Right atrium auricular region (tissue), 2 donors: ENCODE results near the gene LDLR. TPM values are rescaled to one million over a fixed set of nuclear protein-coding genes. Genes with fewer than 3 reads are reported as not detected.
"Not testable (repeated sequence)": the region's sequence is repeated elsewhere in the genome, so short reads cannot be mapped to it uniquely, and the experiment has no call there.

ENCODE experiments used
- DNase-seq: peaks from one replicate; pipeline ENCODE4 v3.0.0-alpha.2; 2019; ENCODE audit warnings: low spot score
- H3K27ac ChIP-seq, 2 donors: fragments of 200-600 bp; sonication (generic); 1 replicate in 1 of 2; 2 replicates in 1 of 2; pipeline ENCODE4 v1.5.1; 2016 to 2019
- H3K27me3 ChIP-seq, 2 donors: fragments of 200-600 bp; sonication (generic); one replicate each; pipeline versions ENCODE4 v1.5.1 to v1.6.0; 2017 to 2019
- H3K36me3 ChIP-seq: fragments of 200-600 bp; sonication (generic); one replicate; pipeline ENCODE4 v1.5.1; 2016
- H3K4me1 ChIP-seq, 2 donors: fragments of 200-600 bp; sonication (generic); one replicate each; pipeline versions ENCODE4 v1.5.1 to v1.6.0; 2017 to 2019
- H3K4me3 ChIP-seq, 2 donors: fragments of 200-600 bp; sonication (generic); 1 replicate in 1 of 2; 2 replicates in 1 of 2; pipeline ENCODE4 v1.5.1; 2017 to 2019; ENCODE audit warnings: mild to moderate bottlenecking in 1 of 2, moderate library complexity in 1 of 2
- H3K9me3 ChIP-seq, 2 donors: fragments of 200-600 bp; sonication (generic); one replicate each; pipeline ENCODE4 v1.5.1; 2019
- total RNA-seq, 2 donors: library from RNA; depleted of rRNA; stranded (reverse); fragments of >200 nt; gene quantifications; one replicate each; pipeline ENCODE4 v1.1.0, GENCODE V29; 2016
- TF ChIP-seq, protein P1 (sequence below), 2 donors: fragments of 200-600 bp; sonication (generic); IDR thresholded peaks; one replicate each; pipeline ENCODE4 v1.5.1; 2019; ENCODE audit warnings: antibody characterized with exemption in 2 of 2

Gene LDLR
- total RNA-seq, 2 donors from 2014 or later, result 13.8 to 15.9 TPM

DNA sequence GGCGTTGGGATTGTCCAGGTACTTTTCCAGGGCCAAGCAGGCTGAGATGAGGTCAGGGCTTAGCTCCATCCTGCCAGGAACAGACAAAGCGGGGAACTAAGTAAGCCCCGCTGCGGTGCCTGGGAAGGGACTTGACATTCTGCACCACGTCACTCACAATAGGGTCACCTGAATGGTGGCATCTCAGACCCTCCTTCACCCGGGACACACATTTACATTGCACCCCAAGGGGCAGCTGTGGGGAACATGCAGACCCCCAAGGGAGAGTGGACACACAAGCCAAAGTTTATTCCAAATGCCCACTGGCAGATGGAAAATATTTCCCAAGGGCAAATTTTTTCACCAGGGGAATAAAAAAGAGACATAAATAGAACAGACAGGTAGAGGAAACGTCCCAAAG lies 86.7 kb downstream of the LDLR start:
- no peaks in the 10 kb centered on the region for H3K27me3 ChIP-seq
- H3K9me3 ChIP-seq, result no peaks in the 10 kb centered on the region
- no peak overlapping the region for H3K27ac ChIP-seq
- H3K4me3 ChIP-seq, result no peak overlapping the region
- no peak for DNase-seq
- H3K36me3 ChIP-seq, result peaks cover 83% of the 10 kb centered on the region
- TF ChIP-seq, protein P1, sequence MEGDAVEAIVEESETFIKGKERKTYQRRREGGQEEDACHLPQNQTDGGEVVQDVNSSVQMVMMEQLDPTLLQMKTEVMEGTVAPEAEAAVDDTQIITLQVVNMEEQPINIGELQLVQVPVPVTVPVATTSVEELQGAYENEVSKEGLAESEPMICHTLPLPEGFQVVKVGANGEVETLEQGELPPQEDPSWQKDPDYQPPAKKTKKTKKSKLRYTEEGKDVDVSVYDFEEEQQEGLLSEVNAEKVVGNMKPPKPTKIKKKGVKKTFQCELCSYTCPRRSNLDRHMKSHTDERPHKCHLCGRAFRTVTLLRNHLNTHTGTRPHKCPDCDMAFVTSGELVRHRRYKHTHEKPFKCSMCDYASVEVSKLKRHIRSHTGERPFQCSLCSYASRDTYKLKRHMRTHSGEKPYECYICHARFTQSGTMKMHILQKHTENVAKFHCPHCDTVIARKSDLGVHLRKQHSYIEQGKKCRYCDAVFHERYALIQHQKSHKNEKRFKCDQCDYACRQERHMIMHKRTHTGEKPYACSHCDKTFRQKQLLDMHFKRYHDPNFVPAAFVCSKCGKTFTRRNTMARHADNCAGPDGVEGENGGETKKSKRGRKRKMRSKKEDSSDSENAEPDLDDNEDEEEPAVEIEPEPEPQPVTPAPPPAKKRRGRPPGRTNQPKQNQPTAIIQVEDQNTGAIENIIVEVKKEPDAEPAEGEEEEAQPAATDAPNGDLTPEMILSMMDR (IDR thresholded peaks at IDR 0.05), result no peak
- H3K4me1 ChIP-seq, result peaks cover 0 to 25% of the 10 kb centered on the region in 2 donors

DNA sequence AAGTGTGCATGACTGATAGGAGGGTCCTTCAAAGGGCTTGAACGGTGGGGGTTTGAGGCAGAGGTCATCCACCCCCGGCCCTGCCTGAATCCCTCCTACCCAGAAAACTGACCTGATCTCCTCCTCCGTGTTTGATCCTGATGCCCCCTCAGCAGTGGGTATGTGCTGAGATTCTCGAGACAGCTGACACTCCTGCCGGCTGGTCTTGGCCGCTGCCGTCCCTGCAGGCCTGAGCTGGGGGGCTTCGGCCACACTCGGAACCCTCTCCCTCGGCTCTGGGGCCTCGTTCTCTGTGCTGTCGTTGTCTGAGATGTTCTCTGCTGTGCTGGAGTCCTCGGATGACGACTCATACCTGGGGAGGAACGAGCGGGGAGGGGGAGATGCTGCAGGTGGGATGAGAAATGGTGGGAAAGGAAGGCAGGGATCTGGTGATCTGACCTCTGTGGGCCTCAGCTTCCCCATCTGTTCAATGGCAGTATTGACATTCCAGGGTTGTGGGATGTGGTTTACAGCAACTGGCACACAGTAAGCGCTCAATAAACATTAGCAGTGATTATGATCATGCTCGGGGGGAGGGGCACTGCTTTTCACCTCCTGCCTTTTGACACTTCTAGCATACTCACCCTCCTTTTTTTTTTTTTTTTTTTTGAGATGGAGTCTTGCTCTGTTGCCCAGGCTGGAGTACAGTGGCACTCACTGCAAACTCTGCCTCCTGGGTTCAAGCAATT lies 87.4 kb downstream of the LDLR start:
- Histone ChIP-seq H3K4me1 (peaks cover 0 to 25% of the 10 kb centered on the region in 2 donors), H3K4me3 (no peak overlapping the region), H3K27ac (no peak overlapping the region)

DNA sequence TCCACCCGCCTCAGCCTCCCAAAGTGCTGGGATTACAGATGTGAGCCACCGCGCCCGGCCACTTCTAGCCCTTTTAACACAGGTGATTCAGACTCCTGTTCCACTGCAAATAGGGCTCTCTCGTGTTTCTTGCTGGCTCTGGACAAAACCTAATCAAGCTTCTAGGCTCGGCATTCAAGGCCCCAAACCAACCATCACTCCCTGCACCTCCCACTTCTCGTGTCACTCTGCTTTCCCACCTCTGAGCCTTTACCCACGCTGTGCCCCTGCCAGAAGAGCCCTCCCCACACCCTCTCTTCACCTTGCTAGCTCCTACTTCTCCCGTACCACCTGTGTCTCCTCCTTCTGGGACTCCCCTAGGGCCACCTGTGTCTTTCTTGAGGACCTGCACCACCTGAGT lies 88.3 kb downstream of the LDLR start:
- H3K27me3 ChIP-seq, result no peaks in the 10 kb centered on the region
- peaks cover 72% of the 10 kb centered on the region for H3K36me3 ChIP-seq
- H3K4me1 ChIP-seq, result peaks cover 0 to 25% of the 10 kb centered on the region in 2 donors
- TF ChIP-seq, protein P1 (IDR thresholded peaks at IDR 0.05), result no peak
- no peaks in the 10 kb centered on the region for H3K9me3 ChIP-seq
- no peak overlapping the region for H3K27ac ChIP-seq
- no peak overlapping the region for H3K4me3 ChIP-seq
- no peak for DNase-seq

More for the DNA sequence above, 87.4 kb downstream of the LDLR start:
- TF ChIP-seq, protein P1 (IDR thresholded peaks at IDR 0.05), result no peak
- H3K27me3 ChIP-seq, result no peaks in the 10 kb centered on the region
- H3K9me3 ChIP-seq, result no peaks in the 10 kb centered on the region
- H3K36me3 ChIP-seq, result peaks cover 77% of the 10 kb centered on the region
- no peak for DNase-seq

DNA sequence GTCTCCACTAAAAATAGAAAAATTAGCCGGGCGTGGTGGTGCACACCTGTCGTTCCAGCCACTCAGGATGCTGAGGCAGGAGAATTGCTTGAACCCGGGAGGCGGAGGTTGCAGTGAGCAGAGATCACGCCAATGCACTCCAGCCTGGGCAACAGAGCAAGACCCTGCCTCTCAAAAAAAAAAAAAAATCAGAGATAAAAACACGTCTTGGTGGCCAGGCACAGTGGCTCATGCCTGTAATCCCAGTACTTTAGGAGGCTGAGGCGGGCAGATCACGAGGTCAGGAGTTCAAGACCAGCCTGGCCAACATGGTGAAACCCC lies 89.8 kb downstream of the LDLR start:
- Histone ChIP-seq H3K4me1 (peaks cover 0 to 28% of the 10 kb centered on the region in 2 donors), H3K36me3 (peaks cover 65% of the 10 kb centered on the region), H3K27ac (peak overlapping the region; percentile 46 to 63)
- not testable (repeated sequence) for H3K27me3 ChIP-seq, H3K4me3 ChIP-seq, H3K9me3 ChIP-seq, DNase-seq

DNA sequence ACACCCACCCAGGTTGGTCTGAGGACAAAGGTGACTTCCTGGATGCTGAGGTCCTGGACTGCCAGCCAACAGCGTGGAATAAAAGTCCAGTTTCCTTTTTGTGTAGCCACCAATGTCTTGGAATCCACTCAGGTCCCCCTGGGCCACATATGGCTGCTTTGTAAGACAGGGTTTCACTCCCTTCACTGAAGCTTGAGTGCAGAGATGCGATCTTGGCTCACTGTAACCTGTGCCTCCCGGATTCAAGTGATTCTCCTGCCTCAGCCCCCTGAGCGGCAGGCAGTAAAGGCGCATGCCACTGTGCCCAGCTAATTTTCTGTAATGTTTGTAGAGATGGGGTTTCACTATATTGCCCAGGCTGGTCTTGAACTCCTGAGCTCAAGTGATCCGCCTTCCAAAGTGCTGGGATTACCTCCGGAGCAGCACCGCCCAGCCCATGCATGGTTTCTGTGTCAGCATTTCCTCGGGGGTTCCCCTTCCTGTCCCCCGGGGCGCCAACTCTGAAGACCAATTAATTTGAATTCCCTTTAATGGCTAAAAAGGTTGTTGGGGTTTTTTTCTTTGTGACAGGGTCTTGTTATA lies 90.5 kb downstream of the LDLR start:
- TF ChIP-seq, protein P1 (IDR thresholded peaks at IDR 0.05), result no peak
- H3K4me3 ChIP-seq, result no peak overlapping the region
- DNase-seq, result no peak
- H3K27ac ChIP-seq, result peak overlapping the region; percentile 46 to 63
- H3K27me3 ChIP-seq, result no peaks in the 10 kb centered on the region
- H3K4me1 ChIP-seq, result peaks cover 0 to 35% of the 10 kb centered on the region in 2 donors
- no peaks in the 10 kb centered on the region for H3K9me3 ChIP-seq
- peaks cover 62% of the 10 kb centered on the region for H3K36me3 ChIP-seq

DNA sequence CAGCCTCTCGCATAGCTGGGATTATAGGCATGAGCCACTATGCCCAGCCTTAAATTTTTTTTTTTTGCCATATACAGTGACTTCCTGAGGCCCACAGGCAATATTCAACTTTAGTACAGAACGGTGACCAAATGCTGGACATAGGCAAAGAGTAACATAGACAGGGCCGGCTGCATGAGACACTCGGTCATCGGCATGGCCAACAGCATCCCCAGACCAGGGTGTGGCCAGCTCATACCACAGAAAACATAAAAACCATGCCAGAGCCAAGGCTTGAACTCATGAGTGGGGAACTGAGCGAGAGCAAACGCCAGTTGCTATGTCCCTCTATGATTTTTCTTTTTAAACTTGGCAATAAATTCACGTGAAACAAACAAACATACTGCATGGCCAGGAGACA lies 91.1 kb downstream of the LDLR start:
- TF ChIP-seq, protein P1 (IDR thresholded peaks at IDR 0.05), result no peak
- Histone ChIP-seq H3K27me3 (no peaks in the 10 kb centered on the region), H3K9me3 (no peaks in the 10 kb centered on the region), H3K4me3 (no peak overlapping the region), H3K4me1 (peaks cover 0 to 39% of the 10 kb centered on the region in 2 donors), H3K36me3 (peaks cover 63% of the 10 kb centered on the region), H3K27ac (peak overlapping the region; percentile 46 to 63)
- no peak for DNase-seq

DNA sequence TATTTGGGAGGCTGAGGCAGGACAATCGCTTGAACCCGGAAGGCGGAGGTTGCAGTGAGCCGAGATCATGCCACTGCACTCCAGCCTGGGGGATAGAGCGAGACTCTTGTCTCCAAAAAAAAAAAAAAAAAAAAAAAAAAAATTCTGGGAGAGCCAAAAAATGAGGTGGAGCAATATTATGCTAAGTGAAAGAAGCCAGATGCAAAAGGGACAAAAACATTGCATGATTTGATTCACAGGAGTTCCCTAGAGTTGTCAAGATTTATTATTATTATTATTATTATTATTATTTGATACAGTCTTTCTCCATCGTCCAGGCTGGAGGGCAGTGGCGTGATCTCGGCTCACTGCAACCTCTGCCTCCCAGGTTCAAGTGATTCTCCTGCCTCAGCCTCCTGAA lies 91.7 kb downstream of the LDLR start:
- Histone ChIP-seq H3K27ac (peak overlapping the region; percentile 46 to 63), H3K4me1 (peaks cover 0 to 46% of the 10 kb centered on the region in 2 donors), H3K36me3 (peaks cover 62% of the 10 kb centered on the region)
- H3K9me3 ChIP-seq, DNase-seq, H3K4me3 ChIP-seq, H3K27me3 ChIP-seq: not testable (repeated sequence)
